BLaER1 treated with 17β-estradiol and CSF1 and Interleukin-3, amounts not matched to agents 10 nM and 100 nM (cell line): ENCODE results near the gene MAP3K4.

ENCODE experiments used
- H3K27ac ChIP-seq, 11 experiments: shearing (Covaris generic); formaldehyde crosslinking; 2 replicates each; pipeline ENCODE4 v1.8.1; 2022
- H3K27me3 ChIP-seq, 11 experiments: shearing (Covaris generic); formaldehyde crosslinking; 2 replicates each; pipeline ENCODE4 v1.8.1; 2022
- H3K36me3 ChIP-seq, 11 experiments: shearing (Covaris generic); formaldehyde crosslinking; 2 replicates each; pipeline ENCODE4 v1.8.1; 2022
- H3K4me1 ChIP-seq, 10 experiments: shearing (Covaris generic); formaldehyde crosslinking; 2 replicates each; pipeline ENCODE4 v1.8.1; 2022
- H3K4me2 ChIP-seq, 11 experiments: shearing (Covaris generic); formaldehyde crosslinking; 2 replicates each; pipeline ENCODE4 v1.8.1; 2022
- H3K4me3 ChIP-seq, 10 experiments: shearing (Covaris generic); formaldehyde crosslinking; 2 replicates each; pipeline ENCODE4 v1.8.1; 2022
- H3K9ac ChIP-seq, 11 experiments: shearing (Covaris generic); formaldehyde crosslinking; 2 replicates each; pipeline ENCODE4 v1.8.1; 2022
- H3K9me3 ChIP-seq, 11 experiments: shearing (Covaris generic); formaldehyde crosslinking; replicated peaks in 1 of 11; 2 replicates each; pipeline ENCODE4 v1.8.1; 2022
- H4K20me1 ChIP-seq, 11 experiments: shearing (Covaris generic); formaldehyde crosslinking; 2 replicates each; pipeline ENCODE4 v1.8.1; 2022
- Cebpa-rat ChIP-seq, 11 experiments: shearing (Covaris generic); IDR thresholded peaks; 2 replicates each; pipeline ENCODE4 v1.8.1; 2022

MAP3K4 gene

DNA sequence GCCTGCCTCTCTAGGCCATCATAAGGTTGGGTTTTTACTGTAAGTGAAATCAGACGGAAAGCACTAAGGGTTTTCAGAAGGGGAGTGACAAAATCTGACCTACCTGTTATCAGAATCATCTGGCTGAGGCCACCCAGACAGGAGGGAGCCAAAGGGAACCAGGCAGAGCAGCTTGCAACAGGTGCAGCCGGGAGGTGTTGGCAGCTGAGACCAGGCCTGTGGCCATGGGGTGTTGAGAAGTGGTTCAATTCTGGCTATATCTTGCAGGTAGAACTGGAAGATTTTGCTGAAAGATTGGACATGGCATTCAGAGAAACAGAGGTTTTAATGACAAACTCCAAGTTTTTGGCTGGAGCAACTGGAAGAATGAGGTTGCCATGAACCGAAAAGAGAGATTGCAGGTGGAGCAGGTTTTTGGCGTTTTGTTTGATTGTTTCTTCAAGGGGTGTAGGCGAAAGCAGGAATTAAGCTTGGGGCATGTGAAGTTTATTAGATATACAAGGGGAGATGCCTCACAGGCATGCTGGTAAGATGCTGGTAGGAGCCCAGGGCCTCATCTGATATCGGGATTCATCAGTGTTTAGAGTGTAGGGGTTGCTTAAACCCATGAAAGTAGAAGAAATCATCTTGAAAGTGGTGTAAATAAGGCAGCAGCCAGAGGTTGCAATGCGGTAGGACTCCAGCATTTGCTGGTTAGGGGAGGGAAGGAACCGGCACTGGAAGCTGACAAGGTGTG, 35.1 kb upstream of the MAP3K4 start:
- no peaks in the 10 kb centered on the region for H3K27me3 ChIP-seq
- no peak overlapping the region for H3K9ac ChIP-seq
- no peaks in the 10 kb centered on the region for H4K20me1 ChIP-seq
- H3K4me3 ChIP-seq = no peak overlapping the region
- no peak overlapping the region for H3K4me2 ChIP-seq
- no peak overlapping the region for H3K27ac ChIP-seq
- no peaks in the 10 kb centered on the region; a peak in 1 of 22 replicates for H3K9me3 ChIP-seq
- H3K36me3 ChIP-seq = no peaks in the 10 kb centered on the region
- H3K4me1 ChIP-seq = peaks cover 13 to 20% (median 19%) of the 10 kb centered on the region in 10 experiments
- TF ChIP-seq Cebpa-rat (IDR thresholded peaks at IDR 0.05) = no peak

- Histone ChIP-seq H3K4me2 (peak overlapping the region; percentile 19 to 72 (median 57); a peak in 21 of 22 replicates), H3K9me3 (no peaks in the 10 kb centered on the region; a peak in 1 of 22 replicates), H3K27ac (peak overlapping the region in 10 of 11 experiments; percentile 4 to 58 (median 22); a peak in 13 of 22 replicates), H3K27me3 (no peaks in the 10 kb centered on the region), H4K20me1 (no peaks in the 10 kb centered on the region), H3K4me1 (peaks cover 13 to 20% (median 19%) of the 10 kb centered on the region in 10 experiments), H3K36me3 (no peaks in the 10 kb centered on the region), H3K4me3 (no peak overlapping the region), H3K9ac (no peak overlapping the region)
- no peak for TF ChIP-seq Cebpa-rat (IDR thresholded peaks at IDR 0.05)
These were observed 31.7 kb upstream of the MAP3K4 start for GRCh38 chr6:160959726-160960435.

DNA sequence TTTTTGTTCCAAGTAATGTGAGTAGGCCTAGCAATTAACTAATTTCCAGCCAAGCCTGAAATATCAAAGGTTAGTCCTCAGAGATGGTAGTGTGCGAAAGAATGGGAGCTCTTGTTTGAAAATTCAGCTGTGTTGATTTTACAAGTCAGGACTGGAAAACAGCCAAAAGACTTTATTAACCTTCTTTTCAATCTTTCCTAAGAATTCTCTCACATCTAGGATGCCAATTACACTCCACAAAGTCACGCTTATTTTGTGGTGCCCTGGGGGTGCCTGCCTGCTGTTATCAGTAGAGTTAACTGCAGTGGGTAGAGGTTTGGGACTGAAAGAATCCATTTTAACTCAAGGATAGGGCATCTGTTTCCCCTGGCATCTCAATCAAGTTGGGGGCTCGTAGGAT, 30.7 kb upstream of the MAP3K4 start:
- no peaks in the 10 kb centered on the region for H3K27me3 ChIP-seq
- H3K4me3 ChIP-seq = no peak overlapping the region

DNA sequence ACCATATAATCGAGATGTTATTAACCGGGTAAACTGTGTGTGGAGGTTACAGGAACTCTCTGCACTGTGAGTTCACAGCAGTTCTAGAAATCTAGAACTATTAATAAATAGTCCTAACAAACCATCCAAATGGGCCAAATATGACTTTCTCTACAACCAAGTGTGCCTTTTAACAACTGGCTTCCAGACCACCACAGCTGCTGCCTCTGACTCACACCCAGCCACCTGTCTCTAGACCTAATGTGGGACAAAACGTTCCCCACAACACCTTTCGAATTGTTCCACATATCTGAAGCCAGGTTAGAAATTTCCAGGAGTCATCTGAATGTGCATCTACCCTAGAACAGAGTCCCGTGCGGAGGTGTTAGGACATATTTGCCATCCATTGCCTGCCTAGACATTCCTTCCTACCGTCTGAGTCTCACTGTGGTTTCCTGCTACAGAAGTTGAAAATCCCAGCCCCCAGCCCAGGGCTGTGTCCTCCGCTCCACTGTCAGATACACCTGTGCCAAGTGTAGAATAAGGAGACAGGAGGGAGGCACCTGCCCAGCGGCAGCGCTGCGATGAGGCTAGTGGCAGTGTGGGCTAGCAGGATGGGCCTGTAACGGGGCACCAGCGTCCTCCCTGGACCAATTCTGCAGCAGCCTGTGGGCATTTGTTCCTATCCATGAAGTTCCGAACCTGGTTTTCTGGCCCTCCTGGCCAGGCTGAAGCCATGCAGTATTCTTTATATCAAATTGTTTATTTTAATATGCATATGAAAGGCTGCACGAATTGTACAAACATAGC, 28.5 kb upstream of the MAP3K4 start:
- no peak overlapping the region for H3K27ac ChIP-seq
- no peak overlapping the region for H3K9ac ChIP-seq
- H3K4me2 ChIP-seq = no peak overlapping the region
- no peaks in the 10 kb centered on the region; a peak in 1 of 22 replicates for H3K9me3 ChIP-seq
- no peaks in the 10 kb centered on the region for H4K20me1 ChIP-seq
- no peaks in the 10 kb centered on the region for H3K27me3 ChIP-seq
- H3K36me3 ChIP-seq = no peaks in the 10 kb centered on the region
- no peak for TF ChIP-seq Cebpa-rat (IDR thresholded peaks at IDR 0.05)
- H3K4me3 ChIP-seq = no peak overlapping the region
- peaks cover 24 to 46% (median 30%) of the 10 kb centered on the region in 10 experiments for H3K4me1 ChIP-seq

More for the DNA sequence above, 30.7 kb upstream of the MAP3K4 start:
- Histone ChIP-seq H3K9me3 (no peaks in the 10 kb centered on the region; a peak in 1 of 22 replicates), H4K20me1 (no peaks in the 10 kb centered on the region), H3K36me3 (no peaks in the 10 kb centered on the region), H3K9ac (no peak overlapping the region), H3K27ac (peak overlapping the region in 1 of 11 experiments; percentile 8; a peak in 1 of 22 replicates), H3K4me1 (peaks cover 16 to 24% (median 19%) of the 10 kb centered on the region in 10 experiments), H3K4me2 (peak overlapping the region in 6 of 11 experiments; percentile 25 to 72 (median 60); a peak in 6 of 22 replicates)
- no peak for TF ChIP-seq Cebpa-rat (IDR thresholded peaks at IDR 0.05)

GRCh38 chr6:160963651-160964050, 27.9 kb upstream of the MAP3K4 start:
- H3K36me3 ChIP-seq = no peaks in the 10 kb centered on the region
- H3K4me1 ChIP-seq = peaks cover 24 to 46% (median 30%) of the 10 kb centered on the region in 10 experiments
- no peak overlapping the region for H3K27ac ChIP-seq
- no peaks in the 10 kb centered on the region; a peak in 1 of 22 replicates for H3K9me3 ChIP-seq
- no peak overlapping the region for H3K4me2 ChIP-seq
- H3K4me3 ChIP-seq = no peak overlapping the region
- H3K9ac ChIP-seq = no peak overlapping the region
- no peak for TF ChIP-seq Cebpa-rat (IDR thresholded peaks at IDR 0.05)
- no peaks in the 10 kb centered on the region for H3K27me3 ChIP-seq
- no peaks in the 10 kb centered on the region for H4K20me1 ChIP-seq

GRCh38 chr6:160965893-160966292, 25.7 kb upstream of the MAP3K4 start:
- Histone ChIP-seq H3K4me3 (no peak overlapping the region), H3K4me2 (peak overlapping the region in 8 of 11 experiments; percentile 15 to 88 (median 38); a peak in 11 of 22 replicates), H3K4me1 (peaks cover 7 to 29% (median 12%) of the 10 kb centered on the region in 10 experiments; a peak in 19 of 20 replicates), H4K20me1 (no peaks in the 10 kb centered on the region), H3K9ac (no peak overlapping the region; a peak in 1 of 22 replicates), H3K36me3 (no peaks in the 10 kb centered on the region), H3K9me3 (no peaks in the 10 kb centered on the region; a peak in 1 of 22 replicates), H3K27me3 (no peaks in the 10 kb centered on the region), H3K27ac (peak overlapping the region in 2 of 11 experiments; percentile 26 to 63; a peak in 3 of 22 replicates)
- no peak for TF ChIP-seq Cebpa-rat (IDR thresholded peaks at IDR 0.05)

DNA sequence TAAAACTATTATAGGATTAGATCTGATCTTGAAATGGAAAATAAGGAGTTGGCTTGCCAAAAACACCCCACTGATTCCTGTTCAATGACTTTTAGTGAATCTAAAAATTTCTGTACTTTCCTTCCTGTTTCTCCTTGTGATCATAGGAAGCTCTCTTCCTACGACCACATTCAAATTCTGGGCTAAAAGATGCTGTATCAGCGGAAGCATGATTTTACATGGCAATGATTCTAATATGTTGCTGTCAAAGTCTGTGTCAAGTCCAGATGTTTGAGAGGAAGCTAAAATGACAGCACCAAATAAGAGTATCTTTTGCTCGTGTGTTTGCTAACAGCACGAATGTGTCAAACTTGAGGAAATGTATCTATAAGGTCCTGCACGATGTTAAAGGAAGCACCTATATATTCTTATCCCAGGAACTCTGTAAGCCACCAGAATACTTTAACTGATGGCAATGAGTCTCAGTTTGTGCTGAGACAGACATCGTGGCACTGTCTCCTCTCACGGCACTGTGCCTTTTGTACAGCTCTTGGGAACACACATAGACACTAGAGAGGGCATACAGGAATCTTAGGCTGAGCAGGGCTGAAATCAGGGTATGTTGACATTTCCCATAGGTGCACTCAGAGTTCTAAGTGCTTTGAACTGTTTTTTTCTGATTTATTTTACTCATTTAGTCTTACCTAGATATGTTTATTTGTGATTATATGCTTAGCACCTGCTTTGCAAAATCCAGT, 24.9 kb upstream of the MAP3K4 start:
- no peak for TF ChIP-seq Cebpa-rat (IDR thresholded peaks at IDR 0.05)
- H3K4me2 ChIP-seq = peak overlapping the region; percentile 8 to 88 (median 36); a peak in 18 of 22 replicates
- peaks cover 7 to 28% (median 11%) of the 10 kb centered on the region in 10 experiments; a peak in 19 of 20 replicates for H3K4me1 ChIP-seq
- no peaks in the 10 kb centered on the region for H4K20me1 ChIP-seq
- no peaks in the 10 kb centered on the region for H3K36me3 ChIP-seq
- H3K4me3 ChIP-seq = no peak overlapping the region
- H3K9me3 ChIP-seq = no peaks in the 10 kb centered on the region
- peak overlapping the region in 2 of 11 experiments; percentile 27; a peak in 2 of 22 replicates for H3K9ac ChIP-seq
- H3K27ac ChIP-seq = peak overlapping the region in 3 of 11 experiments; percentile 26 to 63 (median 32); a peak in 5 of 22 replicates
- H3K27me3 ChIP-seq = no peaks in the 10 kb centered on the region

DNA sequence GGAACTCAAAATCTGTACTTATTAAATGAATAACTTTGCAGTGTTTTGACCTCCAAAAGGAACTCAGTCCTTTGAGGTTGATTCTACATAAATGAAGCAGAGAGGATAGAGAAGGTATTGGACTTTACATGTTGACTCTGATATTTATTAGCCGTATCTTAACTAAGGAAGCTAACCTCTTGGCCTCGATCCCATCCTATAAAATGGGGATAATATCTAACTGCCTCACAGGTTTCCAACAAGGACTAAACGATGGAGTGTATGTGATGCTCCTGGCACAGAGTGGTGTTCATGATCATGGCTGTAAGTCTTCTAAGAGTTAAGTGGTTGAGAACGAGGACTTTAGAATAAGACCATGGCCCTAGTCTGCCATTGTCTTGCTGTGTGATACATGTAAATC, 24.2 kb upstream of the MAP3K4 start:
- H3K27me3 ChIP-seq = no peaks in the 10 kb centered on the region
- no peaks in the 10 kb centered on the region for H3K36me3 ChIP-seq
- H4K20me1 ChIP-seq = no peaks in the 10 kb centered on the region
- no peak overlapping the region for H3K9ac ChIP-seq
- no peak for TF ChIP-seq Cebpa-rat (IDR thresholded peaks at IDR 0.05)
- no peak overlapping the region for H3K4me3 ChIP-seq
- peak overlapping the region in 4 of 11 experiments; percentile 8 to 88 (median 64); a peak in 6 of 22 replicates for H3K4me2 ChIP-seq
- H3K27ac ChIP-seq = peak overlapping the region in 1 of 11 experiments; percentile 63; a peak in 2 of 22 replicates
- H3K9me3 ChIP-seq = no peaks in the 10 kb centered on the region
- peaks cover 7 to 28% (median 11%) of the 10 kb centered on the region in 10 experiments; a peak in 19 of 20 replicates for H3K4me1 ChIP-seq
